ENCODE results near the gene HS2ST1. TPM values are rescaled to one million over a fixed set of nuclear protein-coding genes. Genes with fewer than 3 reads are reported as not detected.

Gene HS2ST1
- total RNA-seq, 4 donors from 2014 or later = 6.3 to 11.7 (median 10.3) TPM

DNA sequence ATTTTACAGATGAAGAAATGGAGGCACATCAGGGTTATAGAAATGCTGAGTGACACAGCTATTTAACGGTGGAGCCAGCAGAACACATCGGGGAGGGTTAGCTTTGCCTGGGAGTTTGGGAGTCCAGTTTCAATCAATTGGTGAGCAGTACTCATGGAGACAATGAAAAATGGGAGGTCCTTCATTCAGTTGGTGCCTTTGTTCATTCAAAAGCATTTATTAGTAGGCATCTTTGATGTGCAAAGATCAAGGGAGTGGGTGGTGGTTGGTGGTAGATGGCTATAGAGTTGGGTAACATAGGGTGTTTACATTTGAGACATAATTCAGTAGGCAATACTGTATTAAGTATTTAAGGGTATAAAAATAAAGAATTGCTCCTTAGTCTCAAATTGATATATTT, 230.5 kb downstream of the HS2ST1 start:
- WGBS = 89% methylated on average over 2 of the region's 2 CpGs

DNA sequence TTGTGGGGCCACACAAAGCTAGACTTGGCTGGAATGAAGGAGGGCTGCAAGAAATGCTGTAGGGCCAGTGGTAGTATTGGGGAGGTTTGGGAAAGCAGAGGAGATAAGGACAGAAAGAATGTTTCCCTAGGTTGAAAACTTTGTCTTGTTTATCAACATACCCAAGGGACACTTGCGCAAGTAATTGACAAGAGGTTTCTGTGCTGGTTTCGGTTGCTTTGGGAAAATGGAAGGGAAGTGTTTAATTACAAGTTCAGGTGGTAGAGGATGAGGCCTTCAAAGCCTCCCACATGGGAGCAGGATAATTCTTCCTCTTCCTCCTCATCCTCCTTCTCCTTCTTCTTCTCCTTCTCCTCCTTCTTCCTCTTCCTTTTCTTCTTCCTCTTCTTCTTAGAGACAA, 232.1 kb downstream of the HS2ST1 start:
- H3K27ac ChIP-seq = no peak overlapping the region
- DNase-seq (ENCODE audit: low spot score in 2 of 2) = no peak
- peaks cover 7% of the 10 kb centered on the region for H3K4me1 ChIP-seq
- H3K27me3 ChIP-seq = no peaks in the 10 kb centered on the region
- 93% methylated on average over 2 of the region's 2 CpGs for WGBS
- TF ChIP-seq EP300 (IDR thresholded peaks at IDR 0.05) = no peak
- TF ChIP-seq, protein P1, sequence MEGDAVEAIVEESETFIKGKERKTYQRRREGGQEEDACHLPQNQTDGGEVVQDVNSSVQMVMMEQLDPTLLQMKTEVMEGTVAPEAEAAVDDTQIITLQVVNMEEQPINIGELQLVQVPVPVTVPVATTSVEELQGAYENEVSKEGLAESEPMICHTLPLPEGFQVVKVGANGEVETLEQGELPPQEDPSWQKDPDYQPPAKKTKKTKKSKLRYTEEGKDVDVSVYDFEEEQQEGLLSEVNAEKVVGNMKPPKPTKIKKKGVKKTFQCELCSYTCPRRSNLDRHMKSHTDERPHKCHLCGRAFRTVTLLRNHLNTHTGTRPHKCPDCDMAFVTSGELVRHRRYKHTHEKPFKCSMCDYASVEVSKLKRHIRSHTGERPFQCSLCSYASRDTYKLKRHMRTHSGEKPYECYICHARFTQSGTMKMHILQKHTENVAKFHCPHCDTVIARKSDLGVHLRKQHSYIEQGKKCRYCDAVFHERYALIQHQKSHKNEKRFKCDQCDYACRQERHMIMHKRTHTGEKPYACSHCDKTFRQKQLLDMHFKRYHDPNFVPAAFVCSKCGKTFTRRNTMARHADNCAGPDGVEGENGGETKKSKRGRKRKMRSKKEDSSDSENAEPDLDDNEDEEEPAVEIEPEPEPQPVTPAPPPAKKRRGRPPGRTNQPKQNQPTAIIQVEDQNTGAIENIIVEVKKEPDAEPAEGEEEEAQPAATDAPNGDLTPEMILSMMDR (IDR thresholded peaks at IDR 0.05) = no peak
- TF ChIP-seq POLR2AphosphoS5 (IDR thresholded peaks at IDR 0.05) = no peak
- no peak for TF ChIP-seq POLR2A (IDR thresholded peaks at IDR 0.05)
- H3K36me3 ChIP-seq = no peaks in the 10 kb centered on the region
- H3K4me3 ChIP-seq = no peak overlapping the region
- no peaks in the 10 kb centered on the region for H3K9me3 ChIP-seq

More for the DNA sequence above, 230.5 kb downstream of the HS2ST1 start:
- Histone ChIP-seq H3K27ac (no peak overlapping the region), H3K36me3 (no peaks in the 10 kb centered on the region), H3K4me3 (no peak overlapping the region), H3K4me1 (peaks cover 5% of the 10 kb centered on the region), H3K9me3 (no peaks in the 10 kb centered on the region), H3K27me3 (no peaks in the 10 kb centered on the region)
- TF ChIP-seq, protein P1 (IDR thresholded peaks at IDR 0.05) = no peak
- no peak for TF ChIP-seq POLR2AphosphoS5 (IDR thresholded peaks at IDR 0.05)
- TF ChIP-seq EP300 (IDR thresholded peaks at IDR 0.05) = no peak
- TF ChIP-seq POLR2A (IDR thresholded peaks at IDR 0.05) = no peak
- no peak for DNase-seq (ENCODE audit: low spot score in 2 of 2)

DNA sequence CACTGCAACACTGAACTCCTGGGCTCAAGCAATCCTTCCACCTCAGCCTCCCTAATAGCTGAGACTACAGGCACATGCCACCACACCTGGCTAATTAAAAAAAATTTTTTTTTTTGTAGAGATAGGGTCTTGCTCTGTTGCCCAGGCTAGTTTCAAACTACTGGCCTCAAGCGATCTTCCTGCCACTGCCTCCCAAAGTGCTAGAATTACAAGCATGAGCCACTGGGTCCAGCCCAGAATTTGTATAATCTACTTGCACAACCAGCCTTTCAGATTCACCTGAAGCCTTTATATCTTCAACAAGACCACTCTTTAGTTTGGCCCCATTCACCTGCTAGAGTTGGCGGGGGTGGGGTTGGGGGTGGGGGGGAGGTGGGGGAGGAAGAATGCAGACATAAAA, 232.6 kb downstream of the HS2ST1 start:
- DNase-seq (ENCODE audit: low spot score in 2 of 2) = no peak
- 50% methylated on average over 2 of the region's 2 CpGs for WGBS
- no peak for TF ChIP-seq EP300 (IDR thresholded peaks at IDR 0.05)
- no peak for TF ChIP-seq POLR2AphosphoS5 (IDR thresholded peaks at IDR 0.05)
- no peak for TF ChIP-seq POLR2A (IDR thresholded peaks at IDR 0.05)
- TF ChIP-seq, protein P1 (IDR thresholded peaks at IDR 0.05) = no peak

DNA sequence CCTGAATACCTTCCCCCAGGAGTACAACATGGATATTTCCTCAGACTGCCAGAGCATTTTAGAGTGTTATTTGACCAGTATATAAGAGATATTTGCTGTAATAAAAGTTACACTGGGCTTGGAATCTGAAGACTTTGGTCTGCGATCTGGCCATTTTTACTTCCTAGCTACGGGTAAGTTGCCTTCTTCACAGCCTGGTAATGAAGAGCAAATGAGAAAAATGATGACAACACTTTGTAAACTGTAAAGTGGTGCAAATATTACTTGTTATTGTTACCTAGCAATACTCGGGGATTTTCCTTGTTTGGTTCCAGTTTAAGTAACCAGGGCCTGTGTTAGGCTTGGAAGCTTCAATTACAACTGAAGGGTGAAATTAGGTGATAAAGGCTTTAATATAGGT, 233.4 kb downstream of the HS2ST1 start:
- no peaks in the 10 kb centered on the region for H3K36me3 ChIP-seq
- 61% methylated on average over 3 of the region's 3 CpGs for WGBS
- peaks cover 21% of the 10 kb centered on the region for H3K4me1 ChIP-seq
- no peaks in the 10 kb centered on the region for H3K9me3 ChIP-seq
- no peak for DNase-seq (ENCODE audit: low spot score in 2 of 2)
- no peaks in the 10 kb centered on the region for H3K27me3 ChIP-seq
- no peak overlapping the region for H3K4me3 ChIP-seq
- H3K27ac ChIP-seq = no peak overlapping the region
- no peak for TF ChIP-seq POLR2A (IDR thresholded peaks at IDR 0.05)
- TF ChIP-seq, protein P1 (IDR thresholded peaks at IDR 0.05) = no peak
- no peak for TF ChIP-seq EP300 (IDR thresholded peaks at IDR 0.05)
- TF ChIP-seq POLR2AphosphoS5 (IDR thresholded peaks at IDR 0.05) = no peak

More for the DNA sequence above, 232.6 kb downstream of the HS2ST1 start:
- H3K36me3 ChIP-seq = no peaks in the 10 kb centered on the region
- H3K9me3 ChIP-seq = no peaks in the 10 kb centered on the region
- peaks cover 12% of the 10 kb centered on the region for H3K4me1 ChIP-seq
- no peak overlapping the region for H3K27ac ChIP-seq
- H3K27me3 ChIP-seq = no peaks in the 10 kb centered on the region
- no peak overlapping the region for H3K4me3 ChIP-seq

DNA sequence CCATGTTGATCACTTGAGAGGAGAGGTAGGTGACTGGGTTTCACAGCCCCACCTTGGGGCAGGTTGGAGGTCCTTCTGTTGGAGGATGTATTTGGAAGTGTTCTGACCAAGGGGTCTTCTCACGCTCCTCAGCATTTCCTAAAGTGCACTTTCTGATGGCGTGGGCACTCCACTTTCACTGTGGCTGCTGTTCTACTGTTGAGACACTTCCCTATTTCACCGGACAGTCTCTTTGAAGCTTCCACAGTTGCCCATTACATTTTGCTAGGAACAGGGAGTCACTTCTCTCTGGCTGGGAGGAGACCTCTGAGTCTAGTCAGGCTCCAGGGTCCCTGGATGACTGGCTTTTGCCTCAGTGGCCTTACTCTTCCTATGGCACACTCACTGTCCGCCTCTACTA, 234.2 kb downstream of the HS2ST1 start:
- 94% methylated on average over 4 of the region's 4 CpGs for WGBS
- DNase-seq (ENCODE audit: low spot score in 2 of 2) = no peak
- H3K9me3 ChIP-seq = no peaks in the 10 kb centered on the region
- H3K4me1 ChIP-seq = peaks cover 21% of the 10 kb centered on the region
- H3K27me3 ChIP-seq = no peaks in the 10 kb centered on the region
- H3K4me3 ChIP-seq = no peak overlapping the region
- H3K36me3 ChIP-seq = no peaks in the 10 kb centered on the region
- H3K27ac ChIP-seq = no peak overlapping the region
- TF ChIP-seq POLR2AphosphoS5 (IDR thresholded peaks at IDR 0.05) = no peak
- no peak for TF ChIP-seq POLR2A (IDR thresholded peaks at IDR 0.05)
- no peak for TF ChIP-seq EP300 (IDR thresholded peaks at IDR 0.05)
- TF ChIP-seq, protein P1 (IDR thresholded peaks at IDR 0.05) = no peak
